GM15510 (cell line): ENCODE measurements around the gene LTC4S.

Experiments
- POLR2A ChIP-seq: IDR thresholded peaks from 3 replicates; pipeline ENCODE4 v1.6.1; 2011; ENCODE audit warnings: borderline replicate concordance; ENCODE audit not compliant: insufficient read length; ENCODE audit errors: extremely low read depth

The LTC4S gene

DNA sequence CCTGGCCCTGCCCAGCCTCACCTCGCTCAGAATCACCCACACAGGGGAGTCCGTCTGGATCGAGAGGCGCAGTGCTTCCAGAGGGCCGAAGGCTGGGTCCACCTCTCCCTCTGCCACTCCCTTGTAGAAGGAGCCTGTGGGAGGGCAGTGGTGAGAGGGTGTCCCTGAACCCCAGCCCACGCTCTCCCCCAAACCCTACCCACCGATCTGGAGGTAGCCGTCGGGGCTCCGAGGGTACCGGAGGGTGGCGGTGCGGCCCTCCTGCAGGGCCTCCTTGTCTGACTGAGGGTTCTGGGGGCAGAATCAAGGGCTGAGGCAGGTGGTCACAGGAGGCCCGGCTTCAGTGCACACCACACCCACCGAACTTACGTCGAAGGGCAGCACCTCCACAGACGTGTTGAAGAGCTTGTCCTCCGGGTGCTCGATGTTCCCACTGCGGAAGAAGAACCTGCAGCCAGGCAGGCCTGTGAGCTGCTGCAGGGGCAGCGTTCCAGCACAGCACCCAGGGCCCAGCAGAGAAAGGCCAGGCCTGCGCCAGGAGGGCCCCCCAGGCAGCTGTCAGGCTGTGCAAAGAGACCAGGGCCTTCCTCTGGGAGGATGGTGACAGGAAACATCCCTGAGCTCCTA lies 4.5 kb downstream of the LTC4S start:
- TF ChIP-seq POLR2A = no peak

GRCh38 chr5:179798771-179799643 lies 5.2 kb downstream of the LTC4S start:
- no peak for TF ChIP-seq POLR2A

GRCh38 chr5:179799644-179799973 lies 5.8 kb downstream of the LTC4S start:
- no peak for TF ChIP-seq POLR2A

GRCh38 chr5:179800071-179800695 lies 6.4 kb downstream of the LTC4S start:
- TF ChIP-seq POLR2A = no peak

GRCh38 chr5:179800696-179801201 lies 7.0 kb downstream of the LTC4S start:
- no peak for TF ChIP-seq POLR2A

GRCh38 chr5:179801304-179802206 lies 7.8 kb downstream of the LTC4S start:
- TF ChIP-seq POLR2A = no peak

DNA sequence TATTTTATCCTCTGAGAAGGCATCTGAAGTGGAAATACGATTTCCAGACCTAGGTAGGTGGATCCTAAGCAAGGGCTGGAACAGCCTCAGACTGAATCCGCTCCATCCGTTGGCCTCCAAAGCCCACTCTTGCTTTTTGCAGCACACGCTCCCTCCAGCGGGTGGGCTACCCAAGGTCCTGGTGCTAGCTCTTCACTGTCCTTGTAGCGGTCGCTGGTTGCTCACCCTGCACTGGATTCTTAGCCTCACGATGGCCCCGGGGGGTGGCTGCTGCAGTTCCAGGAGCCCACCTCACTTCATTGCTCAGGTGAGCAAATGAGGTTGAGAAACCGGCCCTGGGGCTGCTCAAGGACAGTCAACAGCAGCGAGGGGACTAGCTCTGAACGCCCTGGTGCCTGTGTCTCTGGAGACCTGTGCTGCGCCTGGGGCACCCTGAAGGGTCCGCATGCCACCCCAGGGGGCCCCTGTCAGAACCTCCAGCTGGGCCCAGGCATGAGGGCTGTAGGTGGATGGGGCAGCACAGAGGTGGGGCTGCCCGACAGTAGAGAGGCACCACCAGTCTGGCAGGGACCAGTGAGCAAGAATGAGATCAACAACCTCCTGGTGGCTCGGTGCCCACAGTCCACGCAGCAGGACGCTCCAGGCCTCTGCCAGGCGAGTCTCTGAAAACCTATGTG lies 8.6 kb downstream of the LTC4S start:
- TF ChIP-seq POLR2A = no peak

DNA sequence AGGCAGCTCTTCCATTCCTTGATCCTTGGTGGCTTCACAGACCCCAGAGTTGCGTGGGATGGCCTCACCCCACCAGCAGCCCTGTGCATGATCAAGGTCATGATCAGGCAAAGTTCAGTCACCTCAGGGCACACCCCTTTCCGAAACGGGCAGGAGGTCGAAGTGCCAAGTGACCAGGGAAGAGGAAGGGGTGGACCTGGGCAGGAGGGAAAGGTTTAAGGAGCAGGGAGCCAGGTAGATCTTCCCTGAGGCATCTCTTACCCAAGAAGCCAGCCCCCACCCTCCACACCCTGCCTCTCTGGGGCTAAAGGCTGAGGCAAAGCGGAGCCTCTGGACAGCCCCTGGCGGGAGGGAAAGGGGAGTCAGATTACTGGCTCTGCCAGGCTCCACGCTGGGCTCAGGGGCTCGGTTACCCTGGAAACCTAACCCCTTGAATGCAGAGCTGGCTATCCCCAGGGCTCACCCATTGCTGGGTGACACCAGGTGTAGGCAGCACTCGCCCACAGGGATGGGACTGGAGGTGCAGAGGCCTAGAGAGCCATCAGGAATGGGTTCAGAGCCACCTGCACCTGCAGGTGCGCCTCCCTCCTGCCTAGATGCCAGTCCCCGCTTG lies 9.3 kb downstream of the LTC4S start:
- no peak for TF ChIP-seq POLR2A

DNA sequence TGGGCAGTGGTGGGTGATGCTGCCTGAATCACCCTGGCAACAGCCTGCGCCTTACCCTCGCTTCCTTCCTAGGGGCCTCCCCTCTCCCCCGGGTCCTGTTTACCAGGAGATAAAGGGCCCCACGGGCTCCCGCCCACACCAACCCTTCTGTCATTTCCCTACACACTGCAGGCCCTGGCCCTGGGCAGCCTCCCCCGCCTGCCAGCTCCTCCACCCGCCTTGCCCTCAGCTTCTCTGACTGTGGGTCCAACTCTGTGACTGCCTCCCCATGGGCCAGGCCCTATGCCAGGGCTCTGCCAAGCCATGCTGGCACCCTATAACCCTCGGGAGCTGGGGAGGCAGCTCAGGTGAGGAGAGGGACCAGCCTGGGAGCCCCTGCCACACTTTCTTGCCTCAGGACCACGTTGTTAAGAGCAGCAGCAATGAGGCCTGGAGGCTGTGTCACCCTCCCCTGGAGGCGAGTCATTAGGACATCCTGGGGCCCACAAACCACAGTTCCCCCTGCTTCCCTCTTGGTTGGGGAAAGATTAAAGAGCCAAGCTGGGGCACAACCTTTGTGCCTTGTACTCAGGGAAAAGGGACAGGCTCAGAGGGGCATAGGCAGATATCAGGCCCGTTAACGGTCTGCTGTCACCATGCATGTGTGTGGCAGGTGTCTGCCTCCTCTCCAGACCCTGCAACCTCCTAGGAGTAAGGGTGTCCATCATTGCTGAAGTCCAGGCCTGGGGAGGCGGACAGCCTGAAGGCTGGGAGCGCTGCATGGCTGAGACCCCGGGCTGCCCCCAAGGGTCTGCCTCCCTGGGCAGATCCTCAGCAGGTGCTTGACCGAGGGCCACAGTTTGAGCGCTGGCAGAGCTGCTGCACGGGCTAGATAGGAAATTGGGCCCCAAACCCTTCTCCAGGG lies 10.1 kb downstream of the LTC4S start:
- TF ChIP-seq POLR2A = no peak

GRCh38 chr5:179804555-179804947 lies 10.8 kb downstream of the LTC4S start:
- no peak for TF ChIP-seq POLR2A

- TF ChIP-seq POLR2A = no peak
These were observed 11.3 kb downstream of the LTC4S start for GRCh38 chr5:179805070-179805528.

- TF ChIP-seq POLR2A = no peak
These were observed 11.9 kb downstream of the LTC4S start for GRCh38 chr5:179805529-179806249.
